Medulla oblongata (tissue), 1 donor: ENCODE results near the gene EBF4.

Experiments used
- DNase-seq: peaks from one replicate; pipeline ENCODE4 v3.0.0-alpha.2; 2015; ENCODE audit errors: extremely low spot score

EBF4 gene

GRCh38 chr20:2742934-2743559, 50.5 kb downstream of the EBF4 start:
- peak; percentile 67 for DNase-seq

- DNase-seq = no peak
Measured at GRCh38 chr20:2745060-2745910, 52.7 kb downstream of the EBF4 start.

GRCh38 chr20:2745936-2746635, 53.5 kb downstream of the EBF4 start:
- no peak for DNase-seq

- DNase-seq = no peak
Measured at GRCh38 chr20:2746636-2747265, 54.2 kb downstream of the EBF4 start.

GRCh38 chr20:2747676-2748235, 55.2 kb downstream of the EBF4 start:
- DNase-seq = no peak

GRCh38 chr20:2748551-2749342, 56.2 kb downstream of the EBF4 start:
- DNase-seq = no peak

- no peak for DNase-seq
Measured at GRCh38 chr20:2749343-2749950, 56.9 kb downstream of the EBF4 start.

GRCh38 chr20:2749951-2750490, 57.4 kb downstream of the EBF4 start:
- no peak for DNase-seq

GRCh38 chr20:2750491-2751251, 58.1 kb downstream of the EBF4 start:
- peak; percentile 3 for DNase-seq

- DNase-seq = no peak
Measured at GRCh38 chr20:2751347-2751877, 58.8 kb downstream of the EBF4 start.

- DNase-seq = no peak
Measured at GRCh38 chr20:2751878-2752566, 59.4 kb downstream of the EBF4 start.

GRCh38 chr20:2752567-2753460, 60.2 kb downstream of the EBF4 start:
- DNase-seq = peak; percentile 25

- no peak for DNase-seq
Measured at GRCh38 chr20:2753461-2754040, 61.0 kb downstream of the EBF4 start.

- DNase-seq = no peak
Measured at GRCh38 chr20:2754424-2754823, 61.8 kb downstream of the EBF4 start.

- DNase-seq = no peak
Measured at GRCh38 chr20:2755451-2756055, 63.0 kb downstream of the EBF4 start.

GRCh38 chr20:2756056-2756611, 63.6 kb downstream of the EBF4 start:
- DNase-seq = no peak

GRCh38 chr20:2757001-2757400, 64.4 kb downstream of the EBF4 start:
- no peak for DNase-seq
